HCT116 (cell line): Measurements from ENCODE around the gene ABCA6.

Experiments used
- ELF1 ChIP-seq: IDR thresholded peaks from 2 replicates; pipeline ENCODE4 v1.6.1; 2012; ENCODE audit warnings: low read depth, borderline replicate concordance
- EZH2 ChIP-seq: fragments of 200-600 bp; sonication (generic); IDR thresholded peaks from 2 replicates; pipeline ENCODE4 v1.6.1; 2017; ENCODE audit warnings: antibody characterized with exemption, mixed run types
- EZH2phosphoT487 ChIP-seq: fragments of 200-600 bp; IDR thresholded peaks from 2 replicates; pipeline ENCODE4 v1.6.1; 2018; ENCODE audit warnings: antibody characterized with exemption, borderline replicate concordance
- JUND ChIP-seq: IDR thresholded peaks from 2 replicates; pipeline ENCODE4 v1.6.1; 2012
- MAX ChIP-seq: IDR thresholded peaks from 2 replicates; pipeline ENCODE4 v1.6.1; 2012
- POLR2A ChIP-seq: IDR thresholded peaks from 2 replicates; pipeline ENCODE4 v1.7.0; 2011; ENCODE audit warnings: borderline replicate concordance; ENCODE audit not compliant: insufficient read depth, insufficient read length; ENCODE audit errors: extremely low read depth
- POLR2AphosphoS5 ChIP-seq: IDR thresholded peaks from 2 replicates; pipeline ENCODE4 v1.6.1; 2011; ENCODE audit warnings: mild to moderate bottlenecking, low read depth, low read length, moderate library complexity
- RAD21 ChIP-seq: IDR thresholded peaks from 2 replicates; pipeline ENCODE4 v1.6.1; 2012; ENCODE audit warnings: low read depth, mild to moderate bottlenecking
- REST ChIP-seq: IDR thresholded peaks from 2 replicates; pipeline ENCODE4 v1.6.1; 2012; ENCODE audit warnings: low read depth
- SIN3A ChIP-seq: IDR thresholded peaks from 2 replicates; pipeline ENCODE4 v1.6.1; 2012; ENCODE audit warnings: low read depth
- TCF7L2 ChIP-seq: IDR thresholded peaks from 2 replicates; pipeline ENCODE4 v1.7.0; 2011; ENCODE audit warnings: borderline replicate concordance, inconsistent platforms; ENCODE audit not compliant: insufficient read depth, insufficient read length; ENCODE audit errors: extremely low read depth
- ZNF274 ChIP-seq: fragments of 200-500 bp; sonication (Bioruptor generic); IDR thresholded peaks from 2 replicates; pipeline ENCODE4 v1.6.1; 2014; ENCODE audit warnings: mild to moderate bottlenecking, low read depth, low read length, inconsistent platforms
- TF ChIP-seq, protein P1 (sequence below), 3 experiments: fragments of 200-600 bp in 1 of 3; sonication (generic) in 1 of 3; IDR thresholded peaks in 2 of 3; conservative IDR thresholded peaks in 1 of 3; 2 replicates each; pipeline ENCODE4 v1.5.1; 2012 to 2017; ENCODE audit warnings: low read depth in 2 of 3, low read length in 2 of 3, antibody characterized with exemption in 1 of 3, borderline replicate concordance in 1 of 3, control low read depth in 1 of 3, mild to moderate bottlenecking in 1 of 3, mixed read lengths in 1 of 3, mixed run types in 1 of 3, moderate library complexity in 1 of 3; ENCODE audit not compliant: insufficient read depth in 1 of 3
- TF ChIP-seq, protein P2 (sequence below): IDR thresholded peaks from 2 replicates; pipeline ENCODE4 v1.6.1; 2011; ENCODE audit warnings: mild to moderate bottlenecking, low read length, moderate library complexity; ENCODE audit not compliant: insufficient replicate concordance; ENCODE audit errors: extremely low read depth

GRCh38 chr17:69075823-69076222 lies 65.9 kb downstream of the ABCA6 start:
- no peak for TF ChIP-seq ZNF274
- TF ChIP-seq, protein P1, sequence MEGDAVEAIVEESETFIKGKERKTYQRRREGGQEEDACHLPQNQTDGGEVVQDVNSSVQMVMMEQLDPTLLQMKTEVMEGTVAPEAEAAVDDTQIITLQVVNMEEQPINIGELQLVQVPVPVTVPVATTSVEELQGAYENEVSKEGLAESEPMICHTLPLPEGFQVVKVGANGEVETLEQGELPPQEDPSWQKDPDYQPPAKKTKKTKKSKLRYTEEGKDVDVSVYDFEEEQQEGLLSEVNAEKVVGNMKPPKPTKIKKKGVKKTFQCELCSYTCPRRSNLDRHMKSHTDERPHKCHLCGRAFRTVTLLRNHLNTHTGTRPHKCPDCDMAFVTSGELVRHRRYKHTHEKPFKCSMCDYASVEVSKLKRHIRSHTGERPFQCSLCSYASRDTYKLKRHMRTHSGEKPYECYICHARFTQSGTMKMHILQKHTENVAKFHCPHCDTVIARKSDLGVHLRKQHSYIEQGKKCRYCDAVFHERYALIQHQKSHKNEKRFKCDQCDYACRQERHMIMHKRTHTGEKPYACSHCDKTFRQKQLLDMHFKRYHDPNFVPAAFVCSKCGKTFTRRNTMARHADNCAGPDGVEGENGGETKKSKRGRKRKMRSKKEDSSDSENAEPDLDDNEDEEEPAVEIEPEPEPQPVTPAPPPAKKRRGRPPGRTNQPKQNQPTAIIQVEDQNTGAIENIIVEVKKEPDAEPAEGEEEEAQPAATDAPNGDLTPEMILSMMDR (IDR thresholded peaks at IDR 0.05 in 2 of 3, conservative IDR thresholded peaks at IDR 0.05 in 1 of 3; ENCODE audit: borderline replicate concordance in 1 of 3, insufficient read depth in 1 of 3, low read depth in 2 of 3, low read length in 2 of 3) = no peak
- TF ChIP-seq SIN3A = no peak
- TF ChIP-seq POLR2A = no peak
- no peak for TF ChIP-seq RAD21
- no peak for TF ChIP-seq REST
- no peak for TF ChIP-seq POLR2AphosphoS5
- TF ChIP-seq ELF1 = no peak
- TF ChIP-seq, protein P2, sequence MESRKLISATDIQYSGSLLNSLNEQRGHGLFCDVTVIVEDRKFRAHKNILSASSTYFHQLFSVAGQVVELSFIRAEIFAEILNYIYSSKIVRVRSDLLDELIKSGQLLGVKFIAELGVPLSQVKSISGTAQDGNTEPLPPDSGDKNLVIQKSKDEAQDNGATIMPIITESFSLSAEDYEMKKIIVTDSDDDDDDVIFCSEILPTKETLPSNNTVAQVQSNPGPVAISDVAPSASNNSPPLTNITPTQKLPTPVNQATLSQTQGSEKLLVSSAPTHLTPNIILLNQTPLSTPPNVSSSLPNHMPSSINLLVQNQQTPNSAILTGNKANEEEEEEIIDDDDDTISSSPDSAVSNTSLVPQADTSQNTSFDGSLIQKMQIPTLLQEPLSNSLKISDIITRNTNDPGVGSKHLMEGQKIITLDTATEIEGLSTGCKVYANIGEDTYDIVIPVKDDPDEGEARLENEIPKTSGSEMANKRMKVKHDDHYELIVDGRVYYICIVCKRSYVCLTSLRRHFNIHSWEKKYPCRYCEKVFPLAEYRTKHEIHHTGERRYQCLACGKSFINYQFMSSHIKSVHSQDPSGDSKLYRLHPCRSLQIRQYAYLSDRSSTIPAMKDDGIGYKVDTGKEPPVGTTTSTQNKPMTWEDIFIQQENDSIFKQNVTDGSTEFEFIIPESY = no peak
- no peak for TF ChIP-seq EZH2phosphoT487
- no peak for TF ChIP-seq TCF7L2
- no peak for TF ChIP-seq MAX
- TF ChIP-seq EZH2 = no peak
- TF ChIP-seq JUND = no peak
